GM19351 (cell line): ENCODE data around the gene AAGAB.
A peak's percentile ranks its signal among the peaks of the same experiment; 100 is the strongest.
"Not testable (repeated sequence)": the region's sequence is repeated elsewhere in the genome, so short reads cannot be mapped to it uniquely, and the experiment has no call there.

Source experiments
- ATAC-seq: cut with Tn5 transposase; IDR thresholded peaks from one replicate; pipeline ENCODE4 v1.9.1; 2021; ENCODE audit warnings: mild to moderate bottlenecking, moderate library complexity; ENCODE audit not compliant: unreplicated experiment

AAGAB gene, protein sequence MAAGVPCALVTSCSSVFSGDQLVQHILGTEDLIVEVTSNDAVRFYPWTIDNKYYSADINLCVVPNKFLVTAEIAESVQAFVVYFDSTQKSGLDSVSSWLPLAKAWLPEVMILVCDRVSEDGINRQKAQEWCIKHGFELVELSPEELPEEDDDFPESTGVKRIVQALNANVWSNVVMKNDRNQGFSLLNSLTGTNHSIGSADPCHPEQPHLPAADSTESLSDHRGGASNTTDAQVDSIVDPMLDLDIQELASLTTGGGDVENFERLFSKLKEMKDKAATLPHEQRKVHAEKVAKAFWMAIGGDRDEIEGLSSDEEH

DNA sequence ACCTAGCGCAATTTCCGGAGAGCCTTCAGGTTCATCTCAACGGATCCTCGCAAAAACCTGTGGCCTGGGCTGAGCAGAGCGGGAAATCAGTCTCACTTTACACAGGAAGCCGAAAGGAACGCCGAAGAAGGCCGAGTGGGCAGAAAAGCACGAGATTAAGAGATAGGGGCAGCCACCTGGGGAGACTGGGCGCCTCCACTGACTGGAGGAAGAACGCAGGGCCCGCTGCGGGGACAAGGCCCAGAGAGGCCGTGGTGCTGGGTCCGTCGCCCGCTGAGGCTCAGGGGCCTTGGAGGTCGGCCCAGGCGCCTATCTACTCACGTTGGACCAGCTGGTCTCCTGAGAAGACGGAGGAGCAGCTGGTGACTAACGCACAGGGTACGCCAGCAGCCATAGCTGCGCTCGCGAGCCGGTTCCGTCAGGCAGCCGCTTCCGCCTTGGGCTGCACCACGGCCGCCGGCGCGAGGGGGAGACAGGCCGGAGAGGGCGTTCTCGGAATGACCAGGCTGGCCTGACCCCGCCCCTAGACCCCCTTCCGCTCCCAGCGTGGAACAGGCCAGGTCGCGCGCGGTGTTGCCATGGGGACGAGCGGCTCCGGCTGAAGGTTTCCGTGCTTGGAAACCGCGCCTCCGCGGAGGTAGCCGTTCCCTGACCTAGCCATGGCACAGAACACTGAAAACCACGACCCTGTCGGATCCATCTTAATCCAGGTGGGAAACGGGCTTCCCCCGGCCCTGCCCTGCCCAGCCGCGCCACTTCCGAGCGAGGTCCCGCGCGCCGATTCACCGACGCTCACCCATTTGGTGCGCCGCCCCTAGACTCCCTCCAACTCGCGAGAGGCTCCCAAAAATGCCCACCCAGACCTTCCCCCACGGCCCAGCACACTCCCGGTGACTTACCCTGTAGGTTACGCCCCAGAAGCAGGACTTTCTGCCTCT lies at the start of gene AAGAB, which contains the start of gene IQCH:
Gene AAGAB (minus strand): TSS at position 424 of the 938 bp plus-strand sequence. CDS start 30 bp downstream, at position 394.
Gene IQCH (plus strand): TSS at position 549 of the 938 bp plus-strand sequence. CDS start 111 bp downstream, at position 660.
- peak; percentile 91 for ATAC-seq

GRCh38 chr15:67303490-67304363 lies 49.3 kb upstream of the AAGAB start:
- ATAC-seq, result no peak

- no peak for ATAC-seq
Observed at GRCh38 chr15:67300266-67301025, 46.0 kb upstream of the AAGAB start.

- no peak for ATAC-seq
Observed at GRCh38 chr15:67296684-67297083, 42.2 kb upstream of the AAGAB start.

DNA sequence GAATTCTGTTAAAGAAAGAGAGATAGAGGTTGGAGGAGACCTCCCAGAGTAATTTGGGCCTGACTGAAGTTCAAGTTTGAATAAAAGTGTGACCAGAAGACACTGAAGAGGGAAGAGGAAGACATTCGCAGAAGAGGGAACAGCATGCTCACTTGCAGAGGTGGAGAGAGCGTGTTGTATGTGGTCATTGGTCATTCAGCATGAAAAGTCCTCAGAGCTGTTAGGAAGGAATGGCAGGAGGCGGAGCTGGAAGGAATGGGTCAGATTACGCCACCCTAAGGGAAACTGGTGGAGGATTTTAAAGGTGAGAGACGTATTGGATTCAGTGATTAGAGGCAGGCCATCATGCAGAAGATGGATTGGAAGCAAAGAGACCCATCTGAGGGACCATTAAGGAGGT lies 41.7 kb upstream of the AAGAB start:
- ATAC-seq, result no peak

DNA sequence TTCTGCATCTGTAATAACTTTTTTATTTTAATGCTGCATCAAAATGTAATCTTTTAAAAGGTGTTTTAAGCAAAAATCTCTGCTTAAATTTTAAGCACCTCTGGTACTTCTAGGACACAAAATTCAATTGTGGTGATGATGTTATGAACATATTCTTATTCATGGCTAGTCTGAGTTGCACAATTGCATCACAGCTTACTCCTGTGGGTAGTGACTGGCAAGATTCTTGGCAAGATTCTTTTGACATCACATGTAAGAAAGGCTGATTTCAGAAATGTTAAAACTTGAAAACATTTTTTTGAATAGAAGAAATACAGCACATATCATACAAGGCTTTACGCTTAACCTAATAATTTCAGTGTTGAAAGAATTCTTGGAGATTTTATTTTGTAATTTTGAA lies 35.9 kb upstream of the AAGAB start:
- no peak for ATAC-seq

DNA sequence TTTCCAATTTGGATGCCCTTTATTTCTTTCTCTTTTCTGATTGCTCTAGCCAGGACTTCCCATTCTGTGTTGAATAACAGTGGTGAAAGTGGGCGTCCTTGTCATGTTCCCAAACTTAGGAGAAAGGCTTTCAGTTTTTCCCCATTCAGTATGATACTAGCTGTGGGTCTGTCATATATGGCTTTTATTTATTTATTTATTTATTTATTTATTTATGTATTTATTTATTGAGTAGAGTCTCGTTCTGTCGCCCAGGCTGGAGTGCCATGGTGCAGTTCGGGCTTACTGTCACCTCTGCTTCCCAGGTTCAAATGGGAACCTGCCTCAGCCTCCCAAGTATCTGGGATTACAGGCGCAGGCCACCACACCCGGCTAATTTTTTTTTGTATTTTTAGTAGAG lies 31.9 kb upstream of the AAGAB start:
- ATAC-seq, result not testable (repeated sequence)

- ATAC-seq, result not testable (repeated sequence)
Observed at GRCh38 chr15:67285625-67286024, 31.2 kb upstream of the AAGAB start.

GRCh38 chr15:67281714-67282113 lies 27.3 kb upstream of the AAGAB start:
- no peak for ATAC-seq

GRCh38 chr15:67280217-67280616 lies 25.8 kb upstream of the AAGAB start:
- no peak for ATAC-seq

GRCh38 chr15:67276666-67277065 lies 22.2 kb upstream of the AAGAB start:
- ATAC-seq, result no peak

GRCh38 chr15:67274236-67274635 lies 19.8 kb upstream of the AAGAB start:
- ATAC-seq, result no peak

GRCh38 chr15:67267951-67268941 lies 13.8 kb upstream of the AAGAB start:
- ATAC-seq, result no peak

- no peak for ATAC-seq
Observed at GRCh38 chr15:67267440-67267839, 13.0 kb upstream of the AAGAB start.

DNA sequence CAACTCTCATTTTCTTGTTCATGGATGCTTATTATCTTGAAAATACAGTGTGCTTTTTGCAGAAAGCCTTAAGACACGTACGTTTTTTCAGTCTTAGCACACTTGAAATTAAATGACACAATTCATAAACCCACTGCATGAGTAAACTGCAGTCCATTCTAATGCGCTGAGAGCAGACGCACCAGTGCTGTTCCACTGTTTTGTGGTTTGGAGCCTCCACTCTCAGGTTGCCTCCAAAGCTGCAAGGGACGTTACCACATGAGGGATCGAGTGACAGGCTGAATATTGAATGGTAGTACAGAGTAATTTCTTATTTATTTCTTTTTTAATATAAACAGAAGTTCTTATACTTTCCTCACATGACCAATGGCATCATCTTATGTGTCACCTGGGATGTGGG lies 12.4 kb upstream of the AAGAB start:
- ATAC-seq, result no peak

DNA sequence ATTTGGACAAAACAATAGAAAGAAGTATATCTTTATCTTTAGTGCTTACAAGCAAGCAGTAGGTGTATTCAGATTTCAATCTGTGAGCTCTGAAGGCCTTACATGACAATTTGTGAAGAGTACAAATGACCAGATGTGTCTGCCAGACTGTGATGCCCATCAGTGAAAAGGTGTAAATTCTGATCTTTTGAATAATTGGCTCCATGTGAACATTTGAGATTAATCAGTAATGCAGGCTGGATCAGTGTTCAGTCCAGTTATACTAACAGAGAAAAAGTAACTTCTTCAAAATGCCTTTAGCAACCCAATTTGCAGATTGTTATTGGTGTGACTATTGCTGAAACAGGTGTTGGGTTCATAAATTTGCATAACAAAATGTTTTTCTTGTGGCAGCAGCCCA lies 5.3 kb upstream of the AAGAB start:
- no peak for ATAC-seq

DNA sequence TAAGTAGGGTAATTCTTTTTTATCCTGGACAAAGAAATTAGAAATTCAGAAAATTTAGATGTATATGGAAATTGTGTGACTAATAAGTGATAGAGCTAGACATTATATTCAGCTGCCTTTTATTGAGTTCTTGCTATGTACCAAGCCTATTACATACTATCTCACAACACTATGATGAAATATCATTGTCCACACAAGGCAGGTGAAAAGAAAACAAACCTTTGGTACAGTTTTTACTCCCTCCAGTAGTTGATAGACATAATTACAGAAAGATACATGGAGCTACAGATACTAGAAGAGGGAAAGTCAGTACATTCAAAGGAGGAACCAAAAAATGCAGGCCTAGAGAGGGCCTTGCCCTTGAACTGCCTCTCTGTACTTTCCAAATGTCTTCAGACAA lies 4.9 kb upstream of the AAGAB start:
- ATAC-seq, result no peak

DNA sequence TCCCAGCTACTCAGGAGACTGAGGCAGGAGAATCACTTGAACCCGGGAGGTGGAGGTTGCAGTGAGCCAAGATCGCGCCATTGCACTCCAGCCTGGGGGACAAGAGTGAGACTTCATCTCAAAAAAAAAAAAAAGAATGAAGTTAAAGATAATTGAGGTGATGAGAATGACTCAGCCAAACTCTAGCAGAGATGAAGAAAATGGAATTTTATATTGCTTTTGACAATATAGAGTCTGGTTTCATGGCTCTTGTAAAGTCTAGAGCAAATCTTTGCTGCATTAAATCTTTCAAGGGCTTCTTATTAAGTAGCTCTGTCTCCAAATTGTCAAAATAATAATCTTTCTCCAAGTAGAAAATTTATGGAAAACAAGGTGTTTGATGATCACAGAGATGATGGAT lies 4.0 kb upstream of the AAGAB start:
- ATAC-seq, result not testable (repeated sequence)

DNA sequence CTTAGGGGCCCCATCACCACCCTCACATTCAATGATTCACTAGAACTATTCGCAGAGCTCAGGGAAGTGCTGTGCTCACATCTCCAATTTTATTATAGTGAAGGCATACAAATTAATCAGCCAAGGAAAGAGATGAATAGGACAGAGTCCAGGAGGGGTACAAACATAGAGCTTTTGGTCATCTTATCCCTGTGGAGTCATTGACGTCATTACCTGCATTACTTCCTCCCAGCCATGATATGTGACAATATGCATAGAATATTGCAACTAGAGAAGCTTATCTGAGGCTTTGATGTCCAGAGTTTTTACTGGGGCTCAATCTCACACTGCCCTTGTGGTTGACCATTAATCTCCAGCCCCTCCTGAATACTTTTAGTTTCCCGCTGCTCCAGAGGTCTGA lies 1.6 kb upstream of the AAGAB start:
- ATAC-seq, result no peak
